HFF-Myc (cell line): ENCODE data around the gene SLC37A1.

Experiments used
- DNase-seq: peaks from one replicate; pipeline ENCODE4 v3.0.0-alpha.2; 2011; ENCODE audit warnings: low read depth; ENCODE audit errors: extremely low read depth
- H3K4me3 ChIP-seq: replicated peaks from 2 replicates; pipeline ENCODE4 v1.5.1; 2011; ENCODE audit warnings: low read depth, mild to moderate bottlenecking, control low read depth, low read length
- CTCF ChIP-seq: IDR thresholded peaks from 2 replicates; pipeline ENCODE4 v1.5.1; 2012; ENCODE audit warnings: mild to moderate bottlenecking, low read depth, low read length, control low read depth; ENCODE audit errors: missing control alignments

SLC37A1 gene

GRCh38 chr21:42570841-42571387, 57.3 kb downstream of the SLC37A1 start:
- no peak for DNase-seq

GRCh38 chr21:42571391-42572150, 57.9 kb downstream of the SLC37A1 start:
- DNase-seq = no peak
- no peak for TF ChIP-seq CTCF
- H3K4me3 ChIP-seq = no peak overlapping the region

More at GRCh38 chr21:42570841-42571387, 57.3 kb downstream of the SLC37A1 start:
- H3K4me3 ChIP-seq = no peak overlapping the region
- TF ChIP-seq CTCF = no peak

GRCh38 chr21:42572906-42573495, 59.3 kb downstream of the SLC37A1 start:
- no peak overlapping the region for H3K4me3 ChIP-seq
- no peak for TF ChIP-seq CTCF

DNA sequence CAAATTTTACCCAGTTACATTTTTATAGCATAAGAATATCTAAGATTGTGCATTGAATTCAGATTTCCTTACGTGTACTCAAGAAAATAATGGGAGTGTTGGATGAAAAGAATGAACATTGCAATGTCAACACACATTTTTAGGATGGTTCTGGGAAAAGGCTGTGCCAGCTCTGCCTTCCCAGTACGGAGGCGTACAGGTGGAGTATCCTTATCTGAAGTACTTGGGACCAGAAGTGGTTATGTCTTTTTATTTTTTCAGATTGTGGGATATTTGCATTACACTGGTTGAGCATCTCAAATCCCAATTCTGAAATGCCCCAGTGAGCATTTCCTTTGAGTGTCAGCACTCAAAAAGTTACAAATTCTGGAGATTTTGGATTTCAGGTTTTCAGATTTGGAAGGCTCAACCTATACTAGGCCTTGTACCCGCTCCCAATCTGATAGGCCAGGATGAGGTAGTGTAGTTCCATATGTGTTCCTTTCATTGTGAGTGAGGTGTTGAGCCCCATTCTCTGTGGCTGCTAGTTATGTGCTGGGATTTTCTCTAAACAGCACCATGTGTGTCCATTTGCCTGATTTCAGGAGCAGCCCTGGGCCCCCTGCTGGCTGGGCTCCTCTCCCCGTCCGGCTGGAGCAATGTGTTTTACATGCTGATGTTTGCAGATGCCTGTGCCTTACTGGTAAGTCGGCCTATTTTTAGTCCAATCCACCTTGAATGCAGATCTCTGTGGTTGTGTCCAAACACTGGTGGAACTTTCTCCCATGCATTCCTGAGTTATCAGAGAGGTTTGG, 60.8 kb downstream of the SLC37A1 start:
- DNase-seq = peak; percentile 39
- peak; percentile 74 for TF ChIP-seq CTCF
- no peak overlapping the region for H3K4me3 ChIP-seq

More at GRCh38 chr21:42572906-42573495, 59.3 kb downstream of the SLC37A1 start:
- no peak for DNase-seq

DNA sequence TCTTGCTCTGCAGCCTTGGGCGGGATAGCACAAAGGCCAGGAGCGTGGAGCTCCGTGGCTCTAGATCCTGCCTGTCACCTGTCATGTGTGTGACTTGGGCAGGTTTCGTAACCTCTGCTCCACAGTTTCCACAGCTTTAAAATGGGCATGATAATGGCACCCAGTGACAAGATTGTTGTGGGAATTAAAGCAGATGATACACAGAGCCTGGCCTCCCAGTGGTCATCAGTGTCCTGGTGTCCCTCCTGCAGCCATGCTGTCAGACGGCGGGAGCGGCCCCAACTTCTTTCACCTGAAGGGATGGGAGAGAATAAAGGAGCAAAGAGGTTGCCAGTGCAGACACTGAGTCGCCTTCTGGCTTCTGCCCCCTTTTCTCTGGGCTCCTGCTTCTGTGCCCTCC, 61.5 kb downstream of the SLC37A1 start:
- DNase-seq = no peak
- no peak overlapping the region for H3K4me3 ChIP-seq
- no peak for TF ChIP-seq CTCF

- DNase-seq = no peak
- no peak for TF ChIP-seq CTCF
- H3K4me3 ChIP-seq = no peak overlapping the region
Measured at GRCh38 chr21:42576639-42577038, 63.0 kb downstream of the SLC37A1 start.
